HG03097 (cell line): ENCODE measurements around the gene SLC16A10.
"Not testable (repeated sequence)": the region's sequence is repeated elsewhere in the genome, so short reads cannot be mapped to it uniquely, and the experiment has no call there.

ENCODE experiments used
- ATAC-seq: cut with Tn5 transposase; IDR thresholded peaks from one replicate; pipeline ENCODE4 v1.9.1; 2021; ENCODE audit not compliant: unreplicated experiment, low FRiP score

Gene SLC16A10

GRCh38 chr6:111076024-111076695, 11.1 kb upstream of the SLC16A10 start:
- no peak for ATAC-seq

DNA sequence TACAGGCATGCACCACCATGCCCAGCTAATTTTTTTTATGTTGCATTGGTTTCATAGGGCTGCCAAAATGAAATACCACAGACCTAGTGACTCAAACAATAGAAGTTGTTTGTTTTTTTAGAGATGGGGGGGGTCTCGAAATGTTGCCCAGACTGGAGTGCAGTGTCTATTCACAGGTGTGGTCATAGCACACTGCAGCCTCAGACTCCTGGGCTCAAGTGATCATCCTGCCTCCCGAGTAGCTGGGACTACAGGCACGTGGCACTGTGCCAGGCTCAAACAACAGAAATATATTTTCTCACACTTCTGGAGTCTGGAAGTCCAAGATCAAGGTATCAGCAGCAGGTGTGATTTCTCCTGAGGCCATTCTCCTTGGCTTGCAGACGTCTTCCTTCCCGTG, 6.6 kb upstream of the SLC16A10 start:
- no peak for ATAC-seq

GRCh38 chr6:111086685-111087084, 618 bp upstream of the SLC16A10 start:
- no peak for ATAC-seq

DNA sequence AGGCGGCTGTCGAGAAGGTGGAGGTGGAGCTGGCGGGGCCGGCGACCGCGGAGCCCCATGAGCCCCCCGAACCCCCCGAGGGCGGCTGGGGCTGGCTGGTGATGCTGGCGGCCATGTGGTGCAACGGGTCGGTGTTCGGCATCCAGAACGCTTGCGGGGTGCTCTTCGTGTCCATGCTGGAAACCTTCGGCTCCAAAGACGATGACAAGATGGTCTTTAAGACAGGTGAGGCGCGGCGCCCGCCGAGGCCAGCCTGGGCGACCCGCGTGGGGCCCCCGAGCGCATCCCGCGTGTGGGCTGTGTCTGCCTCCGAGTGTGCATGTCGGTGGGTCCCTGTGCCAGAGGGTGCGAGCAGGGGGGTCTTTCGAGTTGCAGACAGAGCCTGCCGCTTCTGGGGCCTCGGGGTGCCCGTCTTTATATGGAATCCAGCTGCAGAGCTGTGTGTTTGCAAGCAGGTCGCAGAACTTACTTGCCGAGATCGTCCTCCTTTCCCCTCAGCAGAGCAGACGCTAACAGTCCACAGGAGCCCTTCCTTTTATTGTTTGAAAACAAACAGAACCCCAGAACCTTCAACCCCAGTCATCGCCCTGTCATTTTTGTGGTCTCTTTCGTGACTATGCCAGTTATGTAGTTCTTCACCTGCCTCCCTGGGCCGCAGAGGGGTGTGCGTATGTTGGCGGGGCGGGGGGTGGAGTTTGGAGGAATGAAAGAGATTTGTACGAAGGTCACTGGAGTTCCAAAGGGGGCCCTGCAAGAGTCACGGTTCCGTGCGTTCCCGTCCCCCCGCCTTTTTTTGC, 766 bp downstream of the SLC16A10 start:
- ATAC-seq = no peak

DNA sequence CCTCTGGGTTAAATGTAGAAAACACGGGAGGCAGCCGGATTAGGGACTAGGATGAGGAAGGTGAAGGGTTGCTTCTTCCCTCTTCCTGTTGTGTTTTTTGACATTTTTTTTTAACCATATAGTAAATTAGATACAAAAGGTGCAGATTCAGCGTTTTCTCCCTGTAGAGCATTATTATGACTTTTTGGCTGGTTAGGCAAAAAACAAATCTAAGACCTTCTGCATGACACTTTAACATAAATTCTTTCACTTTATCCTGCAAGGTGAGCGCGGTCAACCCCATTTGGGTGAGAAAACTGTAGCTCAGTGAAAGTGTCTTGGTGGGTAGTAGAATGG, 1.3 kb downstream of the SLC16A10 start:
- no peak for ATAC-seq

DNA sequence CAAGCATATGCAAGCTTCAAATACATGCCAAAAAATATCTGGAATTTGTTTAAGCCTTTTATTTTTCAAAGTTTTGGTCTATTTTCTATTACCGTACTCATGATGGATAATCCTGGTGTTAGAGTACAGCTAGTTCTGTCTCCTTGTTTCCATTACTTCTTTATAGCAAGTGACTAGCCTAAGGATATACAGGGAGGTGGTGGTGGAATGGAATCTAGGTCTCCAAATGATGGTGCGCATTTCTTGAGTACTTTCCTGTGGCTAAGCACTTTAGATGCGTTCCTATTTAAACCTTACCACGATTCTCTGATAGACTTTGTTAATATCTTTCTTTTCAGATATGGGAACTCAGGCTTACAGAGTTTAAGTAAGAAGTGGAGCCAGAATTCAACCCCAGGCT, 3.5 kb downstream of the SLC16A10 start:
- no peak for ATAC-seq

DNA sequence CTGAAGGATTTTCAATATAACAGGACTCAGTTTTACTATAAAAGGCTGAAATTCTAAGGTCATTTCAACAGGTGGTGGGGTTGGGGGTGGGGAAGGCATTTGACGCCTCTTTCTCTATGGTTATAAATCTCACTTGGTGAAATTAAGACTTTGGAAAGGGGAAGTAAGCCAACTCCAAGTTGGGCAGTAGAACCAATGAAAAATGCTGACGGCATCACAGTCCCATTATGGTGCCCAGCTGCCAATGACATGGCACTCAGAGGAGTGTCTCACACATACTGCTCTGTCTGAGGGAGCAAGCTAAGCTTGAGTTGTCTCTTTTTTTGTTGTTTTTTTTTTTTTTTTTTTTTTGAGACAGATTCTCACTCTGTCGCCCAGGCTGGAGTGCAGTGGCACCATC, 4.7 kb downstream of the SLC16A10 start:
- ATAC-seq = no peak

- not testable (repeated sequence) for ATAC-seq
These were observed 8.2 kb downstream of the SLC16A10 start for GRCh38 chr6:111095488-111095887.

DNA sequence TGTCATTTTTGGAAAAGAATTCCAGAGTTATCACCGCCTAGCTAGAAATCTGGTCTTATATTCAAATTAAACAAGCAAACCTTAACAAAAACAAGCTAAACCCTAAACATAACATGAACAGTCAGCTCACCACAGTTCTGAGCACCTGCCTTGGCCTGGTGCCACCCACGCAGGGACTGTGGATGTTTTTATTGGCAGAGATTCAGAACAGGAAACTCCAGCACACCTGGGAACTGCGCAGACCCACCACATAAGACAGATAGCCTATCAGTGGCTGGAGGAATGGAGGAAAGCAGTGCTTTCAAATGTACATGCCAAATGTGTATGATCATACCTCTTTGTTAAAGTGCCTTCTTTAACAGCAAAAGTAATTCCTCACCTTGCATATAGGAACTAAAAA, 8.9 kb downstream of the SLC16A10 start:
- ATAC-seq = no peak

DNA sequence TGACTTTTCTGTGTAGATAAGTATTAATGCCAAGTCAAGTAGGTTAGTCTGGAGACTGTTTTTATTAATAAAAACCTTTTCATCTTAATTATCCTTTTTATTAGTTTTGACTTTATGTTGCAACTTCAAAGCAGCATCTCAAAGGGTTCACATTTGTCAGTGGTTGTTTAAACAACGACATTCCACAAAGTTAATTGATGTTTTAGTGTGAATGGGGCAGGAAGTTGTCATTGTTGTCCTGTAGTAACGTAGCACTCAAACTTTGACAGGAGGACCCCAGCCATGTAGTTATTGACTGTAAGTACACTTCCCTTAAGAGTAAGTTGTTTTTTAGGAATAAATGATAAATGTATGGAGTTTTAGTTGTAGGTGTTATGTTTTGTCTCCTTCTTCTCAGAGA, 11.3 kb downstream of the SLC16A10 start:
- ATAC-seq = no peak

GRCh38 chr6:111101987-111102386, 14.7 kb downstream of the SLC16A10 start:
- no peak for ATAC-seq

DNA sequence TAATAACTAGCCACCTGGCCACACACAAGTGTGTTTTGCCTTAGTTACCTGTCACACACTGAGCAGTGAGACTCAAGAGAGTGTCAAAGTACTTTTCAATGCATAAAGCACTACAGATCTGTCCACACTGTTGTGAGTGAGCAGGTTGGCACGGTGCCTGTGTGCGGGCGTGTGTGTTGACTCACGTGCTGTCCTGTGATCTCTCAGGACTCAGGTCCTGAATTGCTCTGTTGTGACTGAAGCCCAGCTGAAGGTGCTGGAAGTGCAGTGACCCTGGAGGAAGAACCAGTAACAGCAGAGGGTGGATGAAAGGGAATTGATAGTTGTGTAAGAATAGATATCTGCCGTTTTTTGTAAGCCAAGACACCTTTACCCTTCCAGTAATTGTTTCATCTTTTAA, 18.3 kb downstream of the SLC16A10 start:
- no peak for ATAC-seq

DNA sequence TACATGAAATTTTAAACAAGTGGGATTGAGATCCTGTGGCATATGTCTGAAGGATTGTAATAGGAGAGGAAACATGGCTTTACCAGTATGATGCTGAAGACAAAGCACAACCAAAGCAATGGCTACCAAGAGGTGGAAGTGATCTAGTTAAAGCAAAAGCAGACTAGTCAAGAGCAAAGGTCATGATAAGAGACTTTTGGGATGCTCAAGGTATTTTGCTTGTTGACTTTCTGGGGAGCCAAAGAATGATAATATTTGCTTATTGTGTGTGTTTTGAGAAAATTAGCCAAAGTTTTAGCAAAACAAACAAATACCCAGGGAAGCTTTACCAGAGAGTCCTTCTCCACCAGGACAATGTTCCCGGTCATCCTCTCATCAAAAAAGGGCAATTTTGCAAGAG, 20.3 kb downstream of the SLC16A10 start:
- no peak for ATAC-seq

DNA sequence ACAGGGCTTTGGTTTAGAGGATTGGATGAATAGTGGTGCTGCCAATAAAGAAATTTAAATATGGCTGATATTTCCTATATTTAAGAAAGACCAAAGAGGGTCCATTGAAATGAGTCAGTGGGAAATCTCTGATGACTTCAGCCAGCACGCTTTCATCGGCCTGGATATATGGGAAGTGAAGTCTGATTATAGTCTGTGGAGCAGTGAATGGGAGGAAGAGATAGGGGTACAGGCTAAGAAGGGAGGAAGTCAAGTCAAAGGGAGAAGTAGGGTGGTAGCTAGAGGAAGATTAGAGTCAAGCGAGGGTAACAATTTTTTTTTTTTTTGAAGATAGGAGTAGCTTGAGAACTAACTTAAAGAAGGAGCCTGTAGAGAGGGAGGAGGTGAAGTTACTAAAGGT, 22.7 kb downstream of the SLC16A10 start:
- no peak for ATAC-seq

GRCh38 chr6:111113336-111114086, 26.2 kb downstream of the SLC16A10 start:
- ATAC-seq = no peak

- ATAC-seq = no peak
These were observed 26.8 kb downstream of the SLC16A10 start for GRCh38 chr6:111114087-111114443.

DNA sequence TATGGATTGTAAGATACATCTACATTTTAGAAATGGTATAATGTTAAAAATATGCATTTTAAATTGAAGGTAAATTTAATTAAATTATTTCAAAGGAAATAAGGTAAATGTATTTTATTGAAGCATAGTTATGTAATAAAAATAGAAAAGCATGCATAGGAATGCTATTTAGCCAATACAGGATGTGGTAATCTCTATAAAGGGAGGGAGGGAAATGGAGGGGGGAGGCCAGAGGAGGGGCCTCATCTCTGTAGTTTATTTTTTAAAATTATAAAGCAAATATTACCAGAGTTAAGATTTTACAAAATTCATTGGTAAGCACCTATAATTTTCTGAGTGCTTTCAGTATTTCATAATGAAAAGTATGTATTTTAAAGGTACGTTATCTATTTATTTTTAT, 27.2 kb downstream of the SLC16A10 start:
- no peak for ATAC-seq

DNA sequence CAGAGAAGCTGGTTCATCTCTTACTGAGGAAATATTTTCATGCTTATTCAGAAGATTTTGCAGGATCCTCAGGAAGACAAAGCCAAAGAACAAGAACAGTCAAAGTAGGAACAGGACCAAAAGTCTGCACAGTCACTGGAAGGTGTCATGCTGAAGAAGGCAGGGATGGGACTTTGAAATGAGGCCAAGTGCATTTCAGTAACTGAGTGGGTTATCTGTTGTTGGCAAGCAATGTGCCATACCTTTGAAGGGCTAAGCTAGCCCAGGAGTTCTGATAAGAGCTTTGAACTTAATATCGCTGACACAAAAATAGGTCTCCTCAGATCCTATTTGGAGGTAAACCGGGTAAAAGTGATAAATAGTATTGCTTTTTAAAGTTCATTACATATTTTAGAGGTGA, 31.5 kb downstream of the SLC16A10 start:
- ATAC-seq = no peak

DNA sequence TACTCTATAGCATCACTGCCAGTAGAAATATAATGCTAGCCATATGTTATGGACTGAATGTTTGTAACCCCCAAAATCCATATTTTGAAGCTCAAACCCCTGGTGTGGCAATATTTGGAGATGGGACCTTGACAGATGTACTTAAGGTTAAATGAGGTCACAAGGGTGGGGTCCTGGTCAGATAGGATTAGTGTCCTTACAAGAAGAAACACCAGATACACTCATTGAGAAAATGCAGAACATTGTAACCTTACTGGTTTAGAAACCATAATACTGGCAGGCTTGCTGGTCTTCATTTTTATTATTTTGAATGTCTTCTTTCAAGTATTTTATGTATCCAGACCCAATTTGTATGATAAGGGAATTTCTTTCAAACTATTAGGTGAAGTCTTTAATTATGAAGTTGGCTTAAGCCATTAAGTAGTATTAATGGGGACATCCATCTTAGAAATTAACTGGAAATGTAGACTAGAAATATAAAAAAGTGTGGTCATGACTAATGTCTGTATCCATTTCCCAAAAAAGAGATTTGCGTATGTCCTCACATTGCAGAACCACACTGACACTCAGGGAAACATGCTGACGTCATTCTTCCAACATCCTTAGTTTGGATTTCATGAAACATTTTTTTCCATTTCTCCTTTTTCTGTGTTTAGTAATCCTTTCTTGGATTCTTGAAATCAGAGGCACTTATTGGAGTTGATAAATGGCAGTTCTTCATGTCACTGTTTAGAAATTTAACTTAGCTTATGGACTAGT, 32.4 kb downstream of the SLC16A10 start:
- ATAC-seq = no peak

- ATAC-seq = no peak
These were observed 34.6 kb downstream of the SLC16A10 start for GRCh38 chr6:111121789-111122350.
